Right cardiac atrium (tissue), 5 donors: Measurements from ENCODE around the gene CYB5R3. TPM values are rescaled to one million over a fixed set of nuclear protein-coding genes. Genes with fewer than 3 reads are reported as not detected.
A peak's percentile ranks its signal among the peaks of the same experiment; 100 is the strongest.

ENCODE experiments used
- ATAC-seq, 2 donors: fragments of 200-7000 bp; cut with Tn5 transposase; one replicate each; pipeline versions ENCODE4 v1.8.0 to v1.9.1; 2020; ENCODE audit warnings: moderate library complexity in 2 of 2, mild to moderate bottlenecking in 1 of 2
- DNase-seq, 3 donors: peaks; one replicate each; pipeline ENCODE4 v3.0.0-alpha.2; 2020
- H3K27ac ChIP-seq: one replicate; pipeline ENCODE4 v1.5.1; 2013; ENCODE audit warnings: mild to moderate bottlenecking, low read length, control low read depth, moderate library complexity
- H3K27me3 ChIP-seq: one replicate; pipeline ENCODE4 v1.6.1; 2013; ENCODE audit not compliant: control insufficient read depth, insufficient read depth
- H3K4me1 ChIP-seq: one replicate; pipeline ENCODE4 v1.6.1; 2013; ENCODE audit warnings: low read length; ENCODE audit not compliant: control insufficient read depth, insufficient read depth
- H3K4me3 ChIP-seq: one replicate; pipeline ENCODE4 v1.5.1; 2013; ENCODE audit warnings: low read length, control low read depth
- H3K9me3 ChIP-seq: one replicate; pipeline ENCODE4 v1.6.1; 2013; ENCODE audit warnings: low read length; ENCODE audit not compliant: control insufficient read depth
- WGBS: extraction: QIAGEN DNeasy Blood & Tissue Kit; methylation state at CpG from one replicate; pipeline ENCODE4 v1.1.7; 2013; 5-methylcytosine and 5-hydroxymethylcytosine counted together
- intact Hi-C, 4 donors: fragments of 100-400 bp; cut with DNase I; formaldehyde crosslinking; loops; one replicate each; pipeline versions ENCODE4 v1.11.0 to v1.14.0; 2022 to 2023
- polyA plus RNA-seq: library from polyadenylated mRNA; stranded (reverse); fragments of 200-250 nt; gene quantifications from one replicate; pipeline ENCODE4 v1.2.3, GENCODE V29; 2013
- total RNA-seq, 4 donors: library from RNA; stranded (reverse); fragmentation: NEBNext Ultra II Directional; extraction: Animal tissue kit (Norgen Biotek cat#: 25700); gene quantifications; one replicate each; pipeline ENCODE4 v1.2.1, GENCODE V29; 2021
- donor health status: healthy with polysubstance abuse.
- donor health status: DM: no; HTN: yes; CAD: no.
- donor health status: DM: no; HTN: no; CAD: no.
- donor health status: DM: no; HTN: yes; CAD: no; lungs with severe emphysema.
- donor health status: DM: yes; HTN: yes; CAD: no.

The CYB5R3 gene
- total and polyA plus RNA-seq, 5 donors = 322 to 487 (median 361) TPM

DNA sequence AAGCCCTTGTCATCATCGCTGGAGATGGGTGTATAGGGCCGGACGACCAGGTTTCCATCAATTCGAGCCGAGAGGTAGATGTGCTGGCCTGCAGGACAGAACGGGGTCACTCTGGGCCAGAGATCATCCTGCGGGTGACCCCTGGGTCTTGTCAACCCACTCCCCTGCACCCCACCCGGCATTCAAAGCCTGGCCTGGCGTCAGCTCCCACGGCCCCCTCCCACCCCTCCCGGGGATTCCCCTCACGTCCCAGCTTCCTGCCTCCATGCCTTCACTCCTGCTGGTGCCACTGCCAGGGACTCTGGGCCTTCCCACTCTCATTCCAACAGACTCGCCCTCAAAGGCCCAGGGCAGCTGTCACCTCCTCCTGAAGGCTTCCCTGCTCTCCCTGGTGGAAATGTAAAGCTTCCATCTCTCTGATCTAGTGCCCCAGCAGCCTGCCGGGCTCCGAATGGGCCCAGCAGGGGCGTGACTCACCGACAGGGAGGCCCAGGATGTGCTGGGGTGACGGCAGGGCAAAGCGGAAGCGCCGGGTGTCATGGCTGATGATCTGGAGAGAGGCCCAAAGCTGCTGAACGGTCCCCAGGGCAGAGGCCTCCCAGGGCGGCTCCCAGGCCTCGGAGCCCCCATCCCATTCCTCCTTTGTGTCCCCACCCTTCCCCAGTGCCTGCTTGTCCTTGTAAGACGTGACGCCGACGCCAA lies 18.1 kb downstream of the CYB5R3 start:
- intact Hi-C loops = no loop called here
- 82% methylated on average over 28 of the region's 28 CpGs for WGBS

DNA sequence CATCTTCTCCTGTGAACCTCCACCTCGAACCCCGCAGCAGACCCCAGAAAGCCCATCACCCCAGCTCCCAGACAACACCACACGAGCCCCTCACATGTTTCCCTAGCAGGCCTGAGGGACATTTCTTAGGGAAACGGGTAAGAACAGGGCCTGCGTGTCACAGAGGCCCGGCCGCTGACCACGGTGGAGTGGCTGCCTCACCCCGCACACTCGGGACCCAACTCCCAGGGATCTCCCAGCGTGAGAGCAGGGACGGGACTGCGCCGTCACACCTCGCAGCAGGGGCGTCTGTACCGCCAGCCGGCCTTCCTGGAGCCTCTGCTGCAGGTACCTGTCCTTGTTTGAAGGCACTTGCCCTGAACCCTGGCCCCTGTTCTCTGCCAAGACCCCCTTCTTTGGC lies 19.0 kb downstream of the CYB5R3 start:
- no peaks in the 10 kb centered on the region for H3K4me1 ChIP-seq
- intact Hi-C loops = no loop called here
- DNase-seq = peak in 1 of 3 donors; percentile 44
- H3K27ac ChIP-seq = no peak overlapping the region
- no peak overlapping the region for H3K4me3 ChIP-seq
- no peaks in the 10 kb centered on the region for H3K9me3 ChIP-seq
- H3K27me3 ChIP-seq = no peaks in the 10 kb centered on the region
- ATAC-seq = no peak
- 97% methylated on average over 18 of the region's 18 CpGs for WGBS

More for the DNA sequence above, 18.1 kb downstream of the CYB5R3 start:
- DNase-seq (peak in 1 of 3 donors; percentile 50), ATAC-seq (no peak)
- Histone ChIP-seq H3K27ac (no peak overlapping the region), H3K4me3 (no peak overlapping the region), H3K9me3 (no peaks in the 10 kb centered on the region), H3K27me3 (no peaks in the 10 kb centered on the region), H3K4me1 (no peaks in the 10 kb centered on the region)

DNA sequence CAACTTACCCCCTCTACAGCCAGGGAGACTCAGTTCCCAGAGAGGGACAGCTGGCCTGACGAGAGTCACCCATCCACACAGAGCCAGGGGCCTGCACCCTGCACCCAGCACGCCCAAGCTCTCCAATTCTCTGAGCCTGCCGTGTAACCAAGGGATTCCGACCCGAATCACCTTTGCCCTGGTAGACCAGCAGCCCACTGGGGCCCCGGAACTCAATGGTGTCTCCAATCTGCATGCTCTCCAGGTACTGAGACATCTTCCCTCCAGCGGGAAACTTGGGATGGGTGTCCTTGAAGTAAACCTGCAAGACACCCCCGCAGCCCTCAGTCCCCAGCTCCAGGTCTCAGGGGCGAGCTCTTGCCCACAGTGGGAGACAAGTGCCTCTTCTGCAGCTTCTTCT lies 21.2 kb downstream of the CYB5R3 start:
- Histone ChIP-seq H3K27me3 (no peaks in the 10 kb centered on the region), H3K4me1 (no peaks in the 10 kb centered on the region), H3K4me3 (no peak overlapping the region), H3K27ac (no peak overlapping the region), H3K9me3 (no peaks in the 10 kb centered on the region)
- DNase-seq (peak in 1 of 3 donors; percentile 19), ATAC-seq (no peak)
- 95% methylated on average over 9 of the region's 9 CpGs for WGBS
- intact Hi-C loops = no loop called here

DNA sequence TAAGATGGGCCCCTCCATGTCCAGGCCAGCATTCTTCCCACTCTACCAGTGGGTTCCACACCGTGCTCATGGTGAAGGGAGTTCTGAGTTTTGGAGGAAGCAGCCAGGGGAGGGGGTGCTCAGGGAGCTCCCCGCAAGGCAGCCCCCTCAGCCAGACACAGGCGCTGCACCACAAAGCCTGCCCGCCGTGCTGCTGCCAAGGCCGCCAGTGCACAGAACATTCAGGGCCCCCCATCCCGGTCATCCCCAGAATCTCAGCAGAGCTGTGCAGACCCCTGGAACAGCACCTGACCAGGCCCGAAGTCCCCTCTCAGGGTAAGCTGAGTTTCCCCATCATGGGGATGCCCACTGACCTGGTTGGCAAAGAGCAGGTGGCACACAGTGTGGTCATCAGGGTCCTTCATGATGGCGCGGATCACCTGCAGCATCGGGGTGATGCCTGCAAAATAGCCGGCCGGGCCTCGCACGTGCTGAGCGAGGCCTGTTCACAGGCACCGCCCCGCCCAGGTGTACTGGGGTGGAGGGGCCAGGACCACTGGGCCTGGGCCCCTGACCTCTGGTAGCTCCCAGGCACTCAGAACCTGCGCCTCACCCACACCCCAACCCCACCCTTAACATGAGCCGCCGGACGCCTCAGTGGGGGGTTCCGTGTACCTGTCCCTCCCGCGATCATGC lies 22.1 kb downstream of the CYB5R3 start:
- ATAC-seq (no peak), DNase-seq (peak in 1 of 3 donors; percentile 51)
- no peak overlapping the region for H3K4me3 ChIP-seq
- H3K27me3 ChIP-seq = no peaks in the 10 kb centered on the region
- no peaks in the 10 kb centered on the region for H3K4me1 ChIP-seq
- no peaks in the 10 kb centered on the region for H3K9me3 ChIP-seq
- intact Hi-C loops = no loop called here
- H3K27ac ChIP-seq = no peak overlapping the region
- WGBS = 92% methylated on average over 25 of the region's 25 CpGs

- 97% methylated on average over 7 of the region's 7 CpGs for WGBS
- H3K9me3 ChIP-seq = no peaks in the 10 kb centered on the region
- no peak overlapping the region for H3K27ac ChIP-seq
- no peak overlapping the region for H3K4me3 ChIP-seq
- no peaks in the 10 kb centered on the region for H3K27me3 ChIP-seq
- DNase-seq = peak in 1 of 3 donors; percentile 17
- intact Hi-C loops = no loop called here
- ATAC-seq = no peak
- H3K4me1 ChIP-seq = no peaks in the 10 kb centered on the region
These were observed 22.8 kb downstream of the CYB5R3 start for GRCh38 chr22:42626431-42626830.

GRCh38 chr22:42625416-42625815 lies 23.8 kb downstream of the CYB5R3 start:
- no peaks in the 10 kb centered on the region for H3K4me1 ChIP-seq
- 84% methylated on average over 15 of the region's 15 CpGs for WGBS
- no peak overlapping the region for H3K4me3 ChIP-seq
- intact Hi-C loops = no loop called here
- DNase-seq = peak in 1 of 3 donors; percentile 40
- no peaks in the 10 kb centered on the region for H3K9me3 ChIP-seq
- no peak for ATAC-seq
- no peaks in the 10 kb centered on the region for H3K27me3 ChIP-seq
- H3K27ac ChIP-seq = no peak overlapping the region

DNA sequence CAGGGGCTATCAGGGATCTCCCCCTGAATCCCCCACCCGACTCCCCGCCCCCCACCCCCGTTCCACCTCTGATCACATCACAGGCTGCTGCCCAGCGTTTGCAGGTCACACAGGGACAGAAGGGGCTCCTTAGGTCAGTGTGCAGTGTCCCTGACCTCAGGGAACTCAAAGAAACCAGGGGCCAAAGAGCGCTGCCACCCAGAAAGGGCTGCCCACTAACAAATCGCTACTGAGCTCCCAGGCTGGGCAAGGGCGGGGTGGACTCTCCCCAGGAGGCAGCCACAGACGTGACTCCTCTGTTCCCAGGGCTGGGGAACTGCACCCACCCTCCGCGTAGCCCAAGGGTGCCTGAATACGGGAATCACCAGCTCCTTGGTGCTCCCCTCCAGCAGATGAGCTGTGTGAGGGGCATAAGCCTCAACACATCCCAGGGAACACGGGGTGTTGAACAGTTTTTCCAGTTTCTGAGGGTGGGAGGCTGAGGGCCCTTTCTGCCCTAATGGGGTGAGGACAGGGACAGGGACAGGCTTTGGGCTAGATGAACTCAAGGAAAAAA lies 24.6 kb downstream of the CYB5R3 start:
- ATAC-seq = no peak
- Histone ChIP-seq H3K4me3 (no peak overlapping the region), H3K27me3 (no peaks in the 10 kb centered on the region), H3K4me1 (no peaks in the 10 kb centered on the region), H3K27ac (no peak overlapping the region), H3K9me3 (no peaks in the 10 kb centered on the region)
- peak in 1 of 3 donors; percentile 53 for DNase-seq
- 69% methylated on average over 12 of the region's 12 CpGs for WGBS
- intact Hi-C loops = no loop called here

- DNase-seq = peak in 1 of 3 donors; percentile 69
- Histone ChIP-seq H3K27me3 (no peaks in the 10 kb centered on the region), H3K4me3 (no peak overlapping the region), H3K27ac (peak overlapping the region; percentile 9), H3K9me3 (no peaks in the 10 kb centered on the region), H3K4me1 (no peaks in the 10 kb centered on the region)
- ATAC-seq = peak in 1 of 2 donors; percentile 28
- intact Hi-C loops = no loop called here
- WGBS = 52% methylated on average over 29 of the region's 29 CpGs
These were observed 25.3 kb downstream of the CYB5R3 start for GRCh38 chr22:42623756-42624441.

DNA sequence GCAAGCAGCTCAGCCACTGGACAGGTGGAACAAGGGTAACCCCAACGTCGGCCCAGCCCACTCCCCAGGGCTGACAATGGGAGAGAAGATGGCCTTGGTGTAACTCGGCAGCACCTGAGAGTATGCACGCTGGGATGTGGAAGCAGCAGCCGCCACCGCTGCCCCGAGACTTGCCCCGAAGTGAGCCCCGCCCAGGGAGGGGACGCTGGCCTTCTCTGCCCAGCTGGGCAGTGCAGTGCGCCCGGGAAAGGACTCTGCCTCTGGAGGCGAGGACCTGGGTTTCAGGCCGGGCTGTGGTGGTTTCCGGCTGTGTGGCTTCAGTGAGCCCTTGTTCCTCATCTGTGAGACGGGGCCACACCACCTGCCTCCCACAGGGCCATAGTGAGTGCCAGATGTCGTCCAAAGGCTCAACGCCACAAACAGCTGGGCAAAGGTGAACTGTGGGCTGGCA lies 25.9 kb downstream of the CYB5R3 start:
- ATAC-seq (no peak), DNase-seq (peak in 1 of 3 donors; percentile 60)
- intact Hi-C loops = no loop called here
- no peaks in the 10 kb centered on the region for H3K27me3 ChIP-seq
- peak overlapping the region; percentile 9 for H3K27ac ChIP-seq
- no peaks in the 10 kb centered on the region for H3K9me3 ChIP-seq
- no peak overlapping the region for H3K4me3 ChIP-seq
- WGBS = 81% methylated on average over 18 of the region's 18 CpGs
- H3K4me1 ChIP-seq = no peaks in the 10 kb centered on the region

GRCh38 chr22:42622061-42622710 lies 27.0 kb downstream of the CYB5R3 start:
- H3K9me3 ChIP-seq = no peaks in the 10 kb centered on the region
- ATAC-seq = no peak
- H3K4me1 ChIP-seq = peaks cover 3% of the 10 kb centered on the region
- intact Hi-C loops = no loop called here
- no peak overlapping the region for H3K4me3 ChIP-seq
- H3K27ac ChIP-seq = no peak overlapping the region
- DNase-seq = peak in 1 of 3 donors; percentile 54
- H3K27me3 ChIP-seq = no peaks in the 10 kb centered on the region
- WGBS = 89% methylated on average over 20 of the region's 20 CpGs
